WTC11 (cell line): ENCODE data around the gene NPIPA3. TPM values are rescaled to one million over a fixed set of nuclear protein-coding genes. Genes with fewer than 3 reads are reported as not detected.

Experiments
- ATAC-seq: fragments of 200-7000 bp; cut with Tn5 transposase; 2 replicates; pipeline ENCODE4 v1.10.0; 2021; ENCODE audit warnings: mild to moderate bottlenecking, moderate library complexity
- CTCF ChIA-PET: fragments of 300-600 bp; sonication (Branson Sonifier 250); formaldehyde crosslinking; loops from one replicate; lab custom pipeline; 2021; ENCODE audit warnings: antibody characterized with exemption; lab: Charles Lee
- POLR2A ChIA-PET: fragments of 350-600 bp; sonication (Branson Sonifier 250); formaldehyde crosslinking; loops from one replicate; lab custom pipeline; 2021; ENCODE audit warnings: antibody characterized with exemption; lab: Charles Lee
- DNase-seq: peaks from one replicate; pipeline ENCODE4 v3.0.0; 2021; ENCODE audit warnings: low spot score
- H3K27ac Mint-ChIP-seq: 2 replicates; pipeline ENCODE4 v1.8.0; 2021; ENCODE audit warnings: mixed read lengths
- H3K27me3 Mint-ChIP-seq: 2 replicates; pipeline ENCODE4 v1.8.0; 2021; ENCODE audit warnings: low read depth, mild to moderate bottlenecking, moderate library complexity, mixed read lengths
- H3K36me3 Mint-ChIP-seq: 2 replicates; pipeline ENCODE4 v1.8.0; 2021; ENCODE audit warnings: mixed read lengths
- H3K4me1 Mint-ChIP-seq: 2 replicates; pipeline ENCODE4 v1.8.0; 2022; ENCODE audit warnings: mixed read lengths
- H3K4me3 Mint-ChIP-seq: 2 replicates; pipeline ENCODE4 v1.8.0; 2021; ENCODE audit warnings: mild to moderate bottlenecking, moderate library complexity, mixed read lengths
- H3K9me3 Mint-ChIP-seq: 2 replicates; pipeline ENCODE4 v1.8.0; 2021; ENCODE audit warnings: mixed read lengths
- ATF1 ChIP-seq: sonication (generic); formaldehyde crosslinking; IDR thresholded peaks from 2 replicates; pipeline ENCODE4 v1.8.1; 2023; ENCODE audit warnings: mild to moderate bottlenecking, moderate library complexity, missing genetic modification reagents
- CREB1 ChIP-seq: sonication (generic); formaldehyde crosslinking; IDR thresholded peaks from 2 replicates; pipeline ENCODE4 v1.8.0; 2023; ENCODE audit warnings: mild to moderate bottlenecking, missing genetic modification reagents
- E2F4 ChIP-seq: sonication (generic); formaldehyde crosslinking; IDR thresholded peaks from 2 replicates; pipeline ENCODE4 v1.8.1; 2022; ENCODE audit warnings: low read depth, mild to moderate bottlenecking, moderate library complexity, missing genetic modification reagents, borderline replicate concordance
- E2F5 ChIP-seq: sonication (generic); formaldehyde crosslinking; IDR thresholded peaks from 2 replicates; pipeline ENCODE4 v1.8.1; 2022; ENCODE audit warnings: mild to moderate bottlenecking, moderate library complexity, missing genetic modification reagents
- FOXJ3 ChIP-seq: sonication (generic); formaldehyde crosslinking; IDR thresholded peaks from 2 replicates; pipeline ENCODE4 v1.9.0; 2021; ENCODE audit warnings: missing genetic modification reagents, mild to moderate bottlenecking, borderline replicate concordance
- FOXK1 ChIP-seq: sonication (generic); formaldehyde crosslinking; IDR thresholded peaks from 2 replicates; pipeline ENCODE4 v1.8.0; 2022; ENCODE audit warnings: mild to moderate bottlenecking, moderate library complexity, missing genetic modification reagents
- GTF2I ChIP-seq: fragments of 250-450 bp; sonication (Bioruptor Pico); conservative IDR thresholded peaks from 2 replicates; pipeline ENCODE4 v1.4.0; 2021; ENCODE audit warnings: mild to moderate bottlenecking
- HMGXB4 ChIP-seq: sonication (generic); formaldehyde crosslinking; IDR thresholded peaks from 2 replicates; pipeline ENCODE4 v1.8.1; 2023; ENCODE audit warnings: mild to moderate bottlenecking, moderate library complexity, missing genetic modification reagents
- IRF2 ChIP-seq: sonication (generic); formaldehyde crosslinking; IDR thresholded peaks from 2 replicates; pipeline ENCODE4 v1.8.0; 2022; ENCODE audit warnings: low read depth, missing genetic modification reagents, borderline replicate concordance
- JUN ChIP-seq: sonication (generic); formaldehyde crosslinking; IDR thresholded peaks from 2 replicates; pipeline ENCODE4 v1.8.0; 2023; ENCODE audit warnings: mild to moderate bottlenecking, missing genetic modification reagents
- MLX ChIP-seq: sonication (generic); formaldehyde crosslinking; IDR thresholded peaks from 2 replicates; pipeline ENCODE4 v1.8.1; 2023; ENCODE audit warnings: mild to moderate bottlenecking, missing genetic modification reagents, moderate library complexity
- NFE2L1 ChIP-seq: sonication (generic); formaldehyde crosslinking; IDR thresholded peaks from 2 replicates; pipeline ENCODE4 v1.8.1; 2023; ENCODE audit warnings: missing genetic modification reagents
- NR2C2 ChIP-seq: sonication (generic); formaldehyde crosslinking; IDR thresholded peaks from 2 replicates; pipeline ENCODE4 v1.8.0; 2022; ENCODE audit warnings: mild to moderate bottlenecking, missing genetic modification reagents
- SOX15 ChIP-seq: fragments of 250-450 bp; sonication (Bioruptor Pico); IDR thresholded peaks from 2 replicates; pipeline ENCODE4 v1.9.0; 2021; ENCODE audit warnings: mild to moderate bottlenecking
- SP1 ChIP-seq: sonication (generic); formaldehyde crosslinking; conservative IDR thresholded peaks from 2 replicates; pipeline ENCODE4 v1.8.1; 2022; ENCODE audit warnings: missing genetic modification reagents
- TP53 ChIP-seq: sonication (generic); formaldehyde crosslinking; IDR thresholded peaks from 2 replicates; pipeline ENCODE4 v1.8.1; 2023; ENCODE audit warnings: mild to moderate bottlenecking, missing genetic modification reagents
- USF2 ChIP-seq: sonication (generic); formaldehyde crosslinking; IDR thresholded peaks from 2 replicates; pipeline ENCODE4 v1.8.1; 2023; ENCODE audit warnings: mild to moderate bottlenecking, missing genetic modification reagents, moderate library complexity
- ZBTB21 ChIP-seq: sonication (generic); formaldehyde crosslinking; IDR thresholded peaks from 2 replicates; pipeline ENCODE4 v1.8.1; 2023; ENCODE audit warnings: mild to moderate bottlenecking, missing genetic modification reagents, borderline replicate concordance
- ZNF317 ChIP-seq: sonication (generic); formaldehyde crosslinking; IDR thresholded peaks from 2 replicates; pipeline ENCODE4 v1.8.1; 2023; ENCODE audit warnings: low read depth, mild to moderate bottlenecking, moderate library complexity, missing genetic modification reagents, borderline replicate concordance
- ZSCAN18 ChIP-seq: fragments of 250-450 bp; sonication (Bioruptor Pico); IDR thresholded peaks from 2 replicates; pipeline ENCODE4 v2.1.2; 2022; ENCODE audit warnings: mild to moderate bottlenecking, moderate library complexity
- total RNA-seq: library from RNA; stranded (reverse); gene quantifications from 3 replicates; pipeline ENCODE4 v1.2.3, GENCODE V29; 2021

Gene NPIPA3
- total RNA-seq, 1 experiment from 2014 or later = 1.4 TPM

GRCh38 chr16:14676633-14677032, 26.6 kb upstream of the NPIPA3 start:
- POLR2A ChIA-PET = interaction anchor here (0.6 kb wide), 1 partner anchor 844 kb away, joined by 4 read pairs; no protein-coding TSS in a partner anchor
- no peak for TF ChIP-seq ZSCAN18 (CRISPR knock-in tag)
- no peak for TF ChIP-seq IRF2 (CRISPR knock-in tag)
- no peak for TF ChIP-seq FOXJ3 (CRISPR knock-in tag)
- TF ChIP-seq E2F4 (CRISPR knock-in tag) = no peak
- no peak for TF ChIP-seq E2F5
- no peak for TF ChIP-seq ZBTB21 (CRISPR knock-in tag)
- no peak for TF ChIP-seq USF2 (CRISPR knock-in tag)
- H3K27ac Mint-ChIP-seq = no peak overlapping the region
- CTCF ChIA-PET = no interaction called here
- no peaks in the 10 kb centered on the region for H3K4me1 Mint-ChIP-seq
- H3K27me3 Mint-ChIP-seq = no peaks in the 10 kb centered on the region
- no peak overlapping the region for H3K4me3 Mint-ChIP-seq
- no peak for ATAC-seq
- no peaks in the 10 kb centered on the region for H3K36me3 Mint-ChIP-seq
- DNase-seq = no peak
- peaks cover 9% of the 10 kb centered on the region; the same call in 1 of the 2 replicates for H3K9me3 Mint-ChIP-seq

GRCh38 chr16:14677627-14678026, 25.6 kb upstream of the NPIPA3 start:
- ChIA-PET POLR2A (no interaction called here), CTCF (no interaction called here)
- TF ChIP-seq ATF1 (no peak), TP53 (no peak), HMGXB4 (CRISPR knock-in tag) (no peak), E2F5 (no peak), GTF2I (CRISPR knock-in tag) (no peak), ZNF317 (CRISPR knock-in tag) (no peak), SP1 (CRISPR knock-in tag) (no peak), NR2C2 (CRISPR knock-in tag) (no peak), NFE2L1 (no peak), MLX (CRISPR knock-in tag) (no peak), JUN (CRISPR knock-in tag) (no peak), CREB1 (CRISPR knock-in tag) (no peak), FOXK1 (CRISPR knock-in tag) (no peak), SOX15 (CRISPR knock-in tag) (no peak)
- ATAC-seq = no peak
- H3K27me3 Mint-ChIP-seq = no peaks in the 10 kb centered on the region
- H3K27ac Mint-ChIP-seq = no peak overlapping the region
- H3K4me1 Mint-ChIP-seq = no peaks in the 10 kb centered on the region
- H3K4me3 Mint-ChIP-seq = no peak overlapping the region
- no peak for DNase-seq
- H3K9me3 Mint-ChIP-seq = peaks cover 9% of the 10 kb centered on the region; the same call in 1 of the 2 replicates
- H3K36me3 Mint-ChIP-seq = no peaks in the 10 kb centered on the region
